K562 (cell line): ENCODE results near the gene CYCS. TPM values are rescaled to one million over a fixed set of nuclear protein-coding genes. Genes with fewer than 3 reads are reported as not detected.

ENCODE experiments used
- polyA plus RNA-seq, 8 experiments: library from polyadenylated mRNA; depleted of rRNA in 4 of 8; stranded (reverse) in 5 of 8; unstranded in 3 of 8; fragments of >200 nt; fragmentation: Nextera tagmentation in 2 of 8; fragmentation: Illumina TruSeq in 1 of 8; extraction: Ambion mirVana in 2 of 8; extraction: Trizol in 1 of 8; gene quantifications; 2 replicates each; pipeline versions ENCODE4 v1.2.1 to v1.2.3, GENCODE V29; 2011 to 2014; ENCODE audit warnings: inconsistent platforms in 1 of 8, missing spikeins in 1 of 8
- total RNA-seq, 7 experiments: library from RNA; depleted of rRNA in 6 of 7; stranded (reverse); fragments of >200 nt in 6 of 7; fragmentation: Illumina TruSeq in 2 of 7; extraction: Trizol in 2 of 7; gene quantifications; 2 replicates each; pipeline versions ENCODE4 v1.2.1 to v1.2.3, GENCODE V29; 2011 to 2021; ENCODE audit warnings: low replicate concordance in 1 of 7

Gene CYCS
- total and polyA plus RNA-seq, 9 of the 15 experiments (the other 6 are each of a cell fraction or from before 2014, with no cell fraction given), result 206 to 1,425 (median 438) TPM

Other genes with a start within 250 kb of the CYCS start
- 16.3 and 22.1 TPM in 2 replicates for gene OSBPL3, start 145.1 kb downstream of the CYCS start, total RNA-seq (2014; rRNA removed)
- 33.4 and 39.0 TPM in 2 replicates for gene OSBPL3, start 145.1 kb downstream of the CYCS start, total RNA-seq (2014; rRNA removed; fragmentation: Illumina TruSeq; extraction: Trizol)
- gene OSBPL3, start 145.1 kb downstream of the CYCS start, total RNA-seq (2015; rRNA removed; fragmentation: Illumina TruSeq; extraction: Trizol), result 25.4 and 26.5 TPM in 2 replicates
- gene OSBPL3, start 145.1 kb downstream of the CYCS start, total RNA-seq (2021), result 35.0 and 37.2 TPM in 2 replicates
- 23.8 and 34.0 TPM in 2 replicates for gene OSBPL3, start 145.1 kb downstream of the CYCS start, polyA plus RNA-seq (2011; rRNA removed)
- gene OSBPL3, start 145.1 kb downstream of the CYCS start, polyA plus RNA-seq (2014; fragmentation: Illumina TruSeq; extraction: Trizol), result 24.9 and 29.9 TPM in 2 replicates
- 1 to 10 TPM; 4.8 to 6.8 TPM for gene OSBPL3, start 145.1 kb downstream of the CYCS start, polyA plus RNA-seq (2014; fragmentation: Nextera tagmentation; extraction: Ambion mirVana)
- 20.3 and 21.2 TPM in 2 replicates for gene OSBPL3, start 145.1 kb downstream of the CYCS start, polyA plus RNA-seq (2014; rRNA removed)
- not detected in 2 replicates for gene NPVF, start 103.2 kb upstream of the CYCS start, total RNA-seq (2014; rRNA removed)
- not detected in 2 replicates for gene NPVF, start 103.2 kb upstream of the CYCS start, total RNA-seq (2014; rRNA removed; fragmentation: Illumina TruSeq; extraction: Trizol)
- gene NPVF, start 103.2 kb upstream of the CYCS start, total RNA-seq (2015; rRNA removed; fragmentation: Illumina TruSeq; extraction: Trizol), result not detected in 2 replicates
- gene NPVF, start 103.2 kb upstream of the CYCS start, total RNA-seq (2021), result not detected in 2 replicates
- not detected in 2 replicates for gene NPVF, start 103.2 kb upstream of the CYCS start, polyA plus RNA-seq (2011; rRNA removed)
- gene NPVF, start 103.2 kb upstream of the CYCS start, polyA plus RNA-seq (2014; fragmentation: Illumina TruSeq; extraction: Trizol), result not detected in 2 replicates
- gene NPVF, start 103.2 kb upstream of the CYCS start, polyA plus RNA-seq (2014; fragmentation: Nextera tagmentation; extraction: Ambion mirVana), result not detected
- not detected in 2 replicates for gene NPVF, start 103.2 kb upstream of the CYCS start, polyA plus RNA-seq (2014; rRNA removed)